IMR-90 (cell line): ENCODE data around the gene PPP1R37. TPM values are rescaled to one million over a fixed set of nuclear protein-coding genes. Genes with fewer than 3 reads are reported as not detected.

ENCODE experiments used
- ATAC-seq: fragments of 200-7000 bp; cut with Tn5 transposase; 2 replicates; pipeline ENCODE4 v1.9.1; 2020; ENCODE audit warnings: low read depth, mild to moderate bottlenecking, moderate library complexity
- BruUV-seq: library from RNA; stranded (reverse); fragments of 400-500 nt; replicated peaks from 2 replicates; lab custom pipeline; 2021; lab: Mats Ljungman, UMichigan
- CTCF ChIA-PET: fragments of 300-600 bp; formaldehyde crosslinking; extraction: SDS; loops from one replicate; lab custom pipeline; 2021; ENCODE audit warnings: antibody characterized with exemption; lab: Yijun Ruan, JAX
- POLR2A ChIA-PET: fragments of 300-600 bp; sonication (Branson Sonifier 250); formaldehyde crosslinking; loops from one replicate; lab custom pipeline; 2022; ENCODE audit warnings: antibody characterized with exemption; ENCODE audit not compliant: unreplicated experiment; lab: Charles Lee
- DNase-seq: peaks from one replicate; pipeline ENCODE4 v3.0.0; 2013
- H2AFZ ChIP-seq: replicated peaks from 2 replicates; pipeline ENCODE3; 2013; ENCODE audit warnings: low read length, mild to moderate bottlenecking; ENCODE audit not compliant: poor library complexity
- H2AK5ac ChIP-seq: 2 replicates; pipeline ENCODE4 v1.6.1; 2013; ENCODE audit warnings: low read depth, low read length, inconsistent platforms
- H2AK9ac ChIP-seq: replicated peaks from 2 replicates; pipeline ENCODE3; 2013; ENCODE audit warnings: mild to moderate bottlenecking, low read depth, low read length, moderate library complexity; ENCODE audit not compliant: poor library complexity
- H2BK120ac ChIP-seq: 2 replicates; pipeline ENCODE4 v1.6.1; 2013; ENCODE audit warnings: low read depth, low read length, inconsistent platforms
- H2BK15ac ChIP-seq: 3 replicates; pipeline ENCODE4 v1.6.1; 2013; ENCODE audit warnings: low read depth, low read length, inconsistent platforms
- H2BK20ac ChIP-seq: 2 replicates; pipeline ENCODE4 v1.6.1; 2013; ENCODE audit warnings: low read depth, mild to moderate bottlenecking, inconsistent platforms, low read length, moderate library complexity
- H2BK5ac ChIP-seq: 2 replicates; pipeline ENCODE4 v1.6.1; 2013; ENCODE audit warnings: mild to moderate bottlenecking, low read depth, low read length, inconsistent platforms; ENCODE audit not compliant: poor library complexity, severe bottlenecking
- H3K14ac ChIP-seq: replicated peaks from 2 replicates; pipeline ENCODE4 v1.6.1; 2013; ENCODE audit warnings: low read depth, low read length, inconsistent platforms
- H3K18ac ChIP-seq: 2 replicates; pipeline ENCODE4 v1.6.1; 2013; ENCODE audit warnings: low read depth, low read length, control low read depth
- H3K23ac ChIP-seq: 2 replicates; pipeline ENCODE4 v1.6.1; 2013; ENCODE audit warnings: low read depth, low read length, inconsistent platforms
- H3K27ac ChIP-seq: 2 replicates; pipeline ENCODE4 v1.5.1; 2013; ENCODE audit warnings: mild to moderate bottlenecking, control low read depth, low read length; ENCODE audit not compliant: insufficient read depth
- H3K27me3 ChIP-seq: 2 replicates; pipeline ENCODE4 v1.6.1; 2013; ENCODE audit warnings: low read length; ENCODE audit not compliant: control insufficient read depth, insufficient read depth
- H3K36me3 ChIP-seq: 2 replicates; pipeline ENCODE4 v1.6.1; 2013; ENCODE audit warnings: low read length, mixed read lengths; ENCODE audit not compliant: control insufficient read depth, insufficient read depth
- H3K4ac ChIP-seq: 2 replicates; pipeline ENCODE4 v1.6.1; 2013; ENCODE audit warnings: low read depth, low read length, inconsistent platforms
- H3K4me1 ChIP-seq: 2 replicates; pipeline ENCODE4 v1.6.1; 2013; ENCODE audit warnings: low read length, mixed read lengths; ENCODE audit not compliant: control insufficient read depth, insufficient read depth
- H3K4me2 ChIP-seq: 2 replicates; pipeline ENCODE4 v1.6.1; 2013; ENCODE audit warnings: low read depth, mild to moderate bottlenecking, control low read depth, low read length, moderate library complexity
- H3K4me3 ChIP-seq: 2 replicates; pipeline ENCODE4 v1.5.1; 2013; ENCODE audit warnings: low read depth, mild to moderate bottlenecking, control low read depth, low read length, moderate library complexity; ENCODE audit not compliant: insufficient read depth
- H3K56ac ChIP-seq: 2 replicates; pipeline ENCODE4 v1.6.1; 2013; ENCODE audit warnings: low read length, inconsistent platforms; ENCODE audit not compliant: insufficient read depth; ENCODE audit errors: extremely low read depth
- H3K79me1 ChIP-seq, 2 experiments: 2 replicates each; pipeline ENCODE4 v1.6.1; 2013; ENCODE audit warnings: low read length in 2 of 2, inconsistent platforms in 1 of 2, low read depth in 1 of 2
- H3K9ac ChIP-seq: 2 replicates; pipeline ENCODE4 v1.6.1; 2013; ENCODE audit warnings: low read depth, low read length, control low read depth
- H3K9me1 ChIP-seq: 2 replicates; pipeline ENCODE4 v1.6.1; 2013; ENCODE audit warnings: low read length, inconsistent platforms; ENCODE audit not compliant: insufficient read depth
- H3K9me3 ChIP-seq: 2 replicates; pipeline ENCODE4 v1.6.1; 2013; ENCODE audit warnings: low read length; ENCODE audit not compliant: control insufficient read depth, insufficient read depth
- H4K20me1 ChIP-seq: 2 replicates; pipeline ENCODE4 v1.6.1; 2013; ENCODE audit warnings: low read length, inconsistent platforms; ENCODE audit not compliant: insufficient read depth
- H4K5ac ChIP-seq: 2 replicates; pipeline ENCODE4 v1.6.1; 2013; ENCODE audit warnings: mild to moderate bottlenecking, low read depth, low read length, control low read depth
- H4K8ac ChIP-seq, 2 experiments: 2 replicates each; pipeline ENCODE4 v1.6.1; 2013; ENCODE audit warnings: low read depth in 2 of 2, low read length in 2 of 2, control low read depth in 1 of 2, inconsistent platforms in 1 of 2
- H4K91ac ChIP-seq: 2 replicates; pipeline ENCODE4 v1.6.1; 2013; ENCODE audit warnings: low read depth, low read length, inconsistent platforms; ENCODE audit not compliant: insufficient read depth
- CEBPB ChIP-seq: IDR thresholded peaks from 2 replicates; pipeline ENCODE4 v1.6.1; 2012; ENCODE audit warnings: low read depth, low read length, improper control_type of control experiment
- FOS ChIP-seq: fragments of 150-350 bp; IDR thresholded peaks from 2 replicates; pipeline ENCODE4 v1.6.1; 2016; ENCODE audit warnings: low read depth, low read length
- RCOR1 ChIP-seq: IDR thresholded peaks from 2 replicates; pipeline ENCODE4 v1.6.1; 2012; ENCODE audit warnings: mild to moderate bottlenecking, low read length, improper control_type of control experiment; ENCODE audit not compliant: insufficient replicate concordance
- RFX5 ChIP-seq: IDR thresholded peaks from 2 replicates; pipeline ENCODE4 v1.8.0; 2012; ENCODE audit warnings: low read depth, mild to moderate bottlenecking, low read length, moderate library complexity
- SMC3 ChIP-seq: fragments of 150-350 bp; IDR thresholded peaks from 2 replicates; pipeline ENCODE4 v1.6.1; 2016; ENCODE audit warnings: low read depth, mild to moderate bottlenecking, antibody characterized with exemption, low read length, moderate library complexity
- WGBS, 2 experiments: methylation state at CpG; one replicate each; pipeline versions ENCODE4 v1.1.5 to v1.1.7; 2013; ENCODE audit warnings: missing lambda C conversion rate in 2 of 2; ENCODE audit not compliant: insufficient read length in 1 of 2; ENCODE audit errors: extremely low coverage in 2 of 2; 5-methylcytosine and 5-hydroxymethylcytosine counted together
- dilution Hi-C: fragments of 300-500 bp; cut with HindIII; formaldehyde crosslinking; loops from one replicate; pipeline ENCODE4 v1.14.3; 2018; ENCODE audit warnings: low sequenced_read_pairs; ENCODE audit not compliant: unreplicated experiment
- in situ Hi-C: fragments of 300-500 bp; cut with MboI; formaldehyde crosslinking; loops from 3 replicates; pipeline ENCODE4 v1.14.3; 2019; ENCODE audit warnings: low sequenced_read_pairs, inconsistent platforms, mixed read lengths
- intact Hi-C: fragments of 100-400 bp; cut with micrococcal nuclease; formaldehyde crosslinking; loops from 2 replicates; pipeline ENCODE4 v1.10.0; 2022
- polyA plus RNA-seq, 3 experiments: library from polyadenylated mRNA; depleted of rRNA; stranded (reverse); fragments of >200 nt; gene quantifications; 2 replicates each; pipeline ENCODE4 v1.2.3, GENCODE V29; 2012; ENCODE audit warnings: low replicate concordance in 1 of 3
- total RNA-seq: library from RNA; depleted of rRNA; stranded (reverse); fragments of >200 nt; gene quantifications from 2 replicates; pipeline ENCODE4 v1.2.3, GENCODE V29; 2012

PPP1R37 gene
- total and polyA plus RNA-seq, 2 of the 4 experiments (the other 2 are of a cell fraction): 13.1 to 18.5 TPM

GRCh38 chr19:45099467-45100191, 6.7 kb downstream of the PPP1R37 start:
- no peak overlapping the region; the same call in 1 of the 2 replicates for H3K9ac ChIP-seq
- H3K4me2 ChIP-seq: no peak overlapping the region; the same call in 1 of the 2 replicates
- no peak overlapping the region for H3K18ac ChIP-seq
- in situ Hi-C loops: no loop called here
- peaks cover 31 to 96% of the 10 kb centered on the region in 2 experiments for H3K79me1 ChIP-seq
- peak overlapping the region; percentile 75; the same call in 1 of the 2 replicates for H2AK5ac ChIP-seq
- H3K4ac ChIP-seq: peak overlapping the region; percentile 8
- 59% methylated on average over 14 of the region's 25 CpGs; no CpG with 5 or more reads in 1 of the 2 experiments for WGBS, 2 experiments
- dilution Hi-C loops: no loop called here
- no peak for ATAC-seq
- no peaks in the 10 kb centered on the region for H3K9me3 ChIP-seq
- H3K56ac ChIP-seq: no peak overlapping the region
- H3K27ac ChIP-seq: no peak overlapping the region
- peaks cover 94% of the 10 kb centered on the region for H4K20me1 ChIP-seq
- H3K23ac ChIP-seq: peak overlapping the region; percentile 72; the same call in 1 of the 2 replicates
- H4K8ac ChIP-seq: peak overlapping the region in 1 of 2 experiments; percentile 47; a peak in 1 of 4 replicates
- H2BK120ac ChIP-seq: peak overlapping the region; percentile 32; the same call in 1 of the 2 replicates
- peak overlapping the region; percentile 1; the same call in 1 of the 2 replicates for H4K5ac ChIP-seq
- DNase-seq: peak; percentile 46
- no peak overlapping the region for H2BK20ac ChIP-seq
- 0 out of 2 replicates have a peak, but pooled peaks cover 1% of the 10 kb centered on the region for H3K36me3 ChIP-seq
- H4K91ac ChIP-seq: 0 out of 2 replicates have a peak overlapping the region, but pooled peaks have one; percentile 2
- H2AK9ac ChIP-seq: peak overlapping the region; percentile 97
- H2AFZ ChIP-seq: no peak overlapping the region
- BruUV-seq: no TSS peak
- H3K9me1 ChIP-seq: peaks cover 57% of the 10 kb centered on the region
- H3K27me3 ChIP-seq: no peaks in the 10 kb centered on the region
- H2BK5ac ChIP-seq: peak overlapping the region; percentile 34
- H2BK15ac ChIP-seq: no peak overlapping the region
- peaks cover 43% of the 10 kb centered on the region for H3K4me1 ChIP-seq
- H3K14ac ChIP-seq: peak overlapping the region; percentile 24; the same call in 1 of the 2 replicates
- intact Hi-C loops: no loop called here
- no peak overlapping the region for H3K4me3 ChIP-seq
- no peak for TF ChIP-seq CEBPB
- no peak for TF ChIP-seq RFX5
- TF ChIP-seq SMC3: no peak
- no peak for TF ChIP-seq FOS
- TF ChIP-seq RCOR1: no peak
- ChIA-PET CTCF (interaction anchor here (0.6 to 1.5 kb wide), 2 partner anchors 32 to 300 kb away, joined by 3 to 5 read pairs; no protein-coding TSS in a partner anchor), POLR2A (no interaction called here)
